ENCODE results near the gene IL15RA. TPM values are rescaled to one million over a fixed set of nuclear protein-coding genes. Genes with fewer than 3 reads are reported as not detected.

IL15RA gene
- total and polyA plus RNA-seq, 10 of the 15 experiments (the other 5 are each of a cell fraction or from before 2014, with no cell fraction given): 2.0 to 14.8 (median 12.1) TPM

- H3K9ac ChIP-seq (ENCODE audit: control insufficient read depth, insufficient read depth, low read length): no peak overlapping the region
- TF ChIP-seq PAX5 (IDR thresholded peaks at IDR 0.05; ENCODE audit: borderline replicate concordance, low read depth, low read length) (no peak), KDM1A (IDR thresholded peaks at IDR 0.05; ENCODE audit: borderline replicate concordance) (no peak), TCF7 (IDR thresholded peaks at IDR 0.05; ENCODE audit: borderline replicate concordance) (no peak), RUNX3 (IDR thresholded peaks at IDR 0.05; ENCODE audit: low read length) (no peak), RAD51 (IDR thresholded peaks at IDR 0.05) (no peak), E2F4 (IDR thresholded peaks at IDR 0.05; ENCODE audit: low read depth, low read length) (no peak)
- no peak for ATAC-seq
- no peak overlapping the region for H3K4me2 ChIP-seq (ENCODE audit: control insufficient read depth, insufficient read depth)
- CTCF ChIA-PET: interaction anchor here (0.7 kb wide), 1 partner anchor 10 kb away, joined by 3 read pairs; no protein-coding TSS in a partner anchor
- no TSS peak for BruUV-seq (replicated peaks)
- RAD21 ChIA-PET (ENCODE audit: unreplicated experiment): no interaction called here
- H3K9me3 ChIP-seq (replicated peaks; ENCODE audit: control insufficient read depth, insufficient read depth, low read length): no peaks in the 10 kb centered on the region
- 51% methylated on average over 10 of the region's 10 CpGs for WGBS (ENCODE audit: insufficient coverage, insufficient replicate concordance, low lambda C conversion rate, missing lambda C conversion rate)
- FAIRE-seq: no peak
- in situ Hi-C loops (cut with MboI) (no loop called here), intact Hi-C loops (cut with micrococcal nuclease; ENCODE audit: unreplicated experiment) (no loop called here)
- H3K27ac ChIP-seq (ENCODE audit: control insufficient read depth, insufficient read depth): no peak overlapping the region
- no peak for DNase-seq (ENCODE audit: low read depth, low spot score)
- SMC1A ChIA-PET (ENCODE audit: uncharacterized antibody, unreplicated experiment): interaction anchor here (0.7 to 1.3 kb wide), 2 partner anchors 10 kb away, joined by 3 read pairs; no protein-coding TSS in a partner anchor
- H2AFZ ChIP-seq (ENCODE audit: control insufficient read depth, low read depth, low read length): no peak overlapping the region
- no peaks in the 10 kb centered on the region for H4K20me1 ChIP-seq (ENCODE audit: control insufficient read depth, insufficient read depth)
- no peaks in the 10 kb centered on the region for H3K27me3 ChIP-seq (replicated peaks in 1 of 2; ENCODE audit: control insufficient read depth in 2 of 2, insufficient read depth in 2 of 2, low read length in 1 of 2)
- POLR2A ChIA-PET: no interaction called here
- no peaks in the 10 kb centered on the region for H3K36me3 ChIP-seq (ENCODE audit: control insufficient read depth in 2 of 2, insufficient read depth in 2 of 2, low read length in 1 of 2)
- H3K4me3 ChIP-seq: no peak overlapping the region
- no peaks in the 10 kb centered on the region for H3K4me1 ChIP-seq (ENCODE audit: control insufficient read depth, insufficient read depth, low read length)
- H3K79me2 ChIP-seq (ENCODE audit: control insufficient read depth, insufficient read depth, low read length): no peaks in the 10 kb centered on the region
Measured at GRCh38 chr10:6024334-6024682, 47.0 kb upstream of the IL15RA start.

- no peak overlapping the region for H3K4me2 ChIP-seq (ENCODE audit: control insufficient read depth, insufficient read depth)
- TF ChIP-seq IKZF2 (IDR thresholded peaks at IDR 0.05) (no peak), NFYA (IDR thresholded peaks at IDR 0.05; ENCODE audit: borderline replicate concordance, low read depth, low read length) (no peak), SMARCA5 (IDR thresholded peaks at IDR 0.05) (no peak), ZBTB4 (CRISPR knock-in tag; IDR thresholded peaks at IDR 0.05) (no peak), YBX1 (IDR thresholded peaks at IDR 0.05) (no peak), CBX3 (IDR thresholded peaks at IDR 0.05; ENCODE audit: borderline replicate concordance, low read depth) (no peak)
- no peaks in the 10 kb centered on the region for H3K4me1 ChIP-seq (ENCODE audit: control insufficient read depth, insufficient read depth, low read length)
- no peaks in the 10 kb centered on the region for H3K9me3 ChIP-seq (replicated peaks; ENCODE audit: control insufficient read depth, insufficient read depth, low read length)
- no peaks in the 10 kb centered on the region for H3K36me3 ChIP-seq (ENCODE audit: control insufficient read depth in 2 of 2, insufficient read depth in 2 of 2, low read length in 1 of 2)
- no peaks in the 10 kb centered on the region for H3K79me2 ChIP-seq (ENCODE audit: control insufficient read depth, insufficient read depth, low read length)
- no peak for DNase-seq (ENCODE audit: low read depth, low spot score)
- no peak for ATAC-seq
- H3K27ac ChIP-seq (ENCODE audit: control insufficient read depth, insufficient read depth): no peak overlapping the region
- H2AFZ ChIP-seq (ENCODE audit: control insufficient read depth, low read depth, low read length): no peak overlapping the region
- POLR2A ChIA-PET: no interaction called here
- no peaks in the 10 kb centered on the region for H4K20me1 ChIP-seq (ENCODE audit: control insufficient read depth, insufficient read depth)
- intact Hi-C loops (cut with micrococcal nuclease; ENCODE audit: unreplicated experiment) (no loop called here), in situ Hi-C loops (cut with MboI) (no loop called here)
- no TSS peak for BruUV-seq (replicated peaks)
- no peaks in the 10 kb centered on the region for H3K27me3 ChIP-seq (replicated peaks in 1 of 2; ENCODE audit: control insufficient read depth in 2 of 2, insufficient read depth in 2 of 2, low read length in 1 of 2)
- WGBS (ENCODE audit: insufficient coverage, insufficient replicate concordance, low lambda C conversion rate, missing lambda C conversion rate): 65% methylated on average over 12 of the region's 12 CpGs
- SMC1A ChIA-PET (ENCODE audit: uncharacterized antibody, unreplicated experiment): interaction anchor here (0.7 to 1.3 kb wide), 3 partner anchors 10 to 26 kb away, joined by 3 read pairs; no protein-coding TSS in a partner anchor
- FAIRE-seq: no peak
- no peak overlapping the region for H3K9ac ChIP-seq (ENCODE audit: control insufficient read depth, insufficient read depth, low read length)
- RAD21 ChIA-PET (ENCODE audit: unreplicated experiment): no interaction called here
- CTCF ChIA-PET: interaction anchor here (0.7 to 1.7 kb wide), 3 partner anchors 9 to 63 kb away, joined by 3 to 8 read pairs (median 3); no protein-coding TSS in a partner anchor
- no peak overlapping the region for H3K4me3 ChIP-seq
Measured at GRCh38 chr10:6023661-6024333, 46.5 kb upstream of the IL15RA start.

Measured in GM12878 (cell line).